Sigmoid colon (tissue), 7 donors: ENCODE results near the gene CGB8. TPM values are rescaled to one million over a fixed set of nuclear protein-coding genes. Genes with fewer than 3 reads are reported as not detected.

ENCODE experiments used
- DNase-seq: peaks from one replicate; pipeline ENCODE4 v3.0.0-alpha.2; 2019
- H3K27ac ChIP-seq, 4 donors: fragments of 200-600 bp; sonication (generic); one replicate each; pipeline ENCODE4 v1.5.1; 2016 to 2019; ENCODE audit warnings: mild to moderate bottlenecking in 1 of 4
- H3K27me3 ChIP-seq, 3 donors: fragments of 200-600 bp; sonication (generic); one replicate each; pipeline ENCODE4 v1.5.1; 2019; ENCODE audit warnings: mild to moderate bottlenecking in 1 of 3
- H3K36me3 ChIP-seq, 4 donors: fragments of 200-600 bp; sonication (generic); one replicate each; pipeline ENCODE4 v1.5.1; 2016 to 2019
- H3K4me1 ChIP-seq, 4 donors: fragments of 200-600 bp; sonication (generic); one replicate each; pipeline ENCODE4 v1.5.1; 2017 to 2019
- H3K4me3 ChIP-seq, 4 donors: fragments of 200-600 bp; sonication (generic); one replicate each; pipeline ENCODE4 v1.5.1; 2017 to 2019; ENCODE audit warnings: mild to moderate bottlenecking in 2 of 4, moderate library complexity in 1 of 4
- H3K9me3 ChIP-seq, 4 donors: fragments of 200-600 bp in 3 of 4; sonication (generic) in 3 of 4; one replicate each; pipeline versions ENCODE4 v1.5.1 to v1.6.1; 2013 to 2019
- EP300 ChIP-seq, 4 donors: sonication (generic); formaldehyde crosslinking; IDR thresholded peaks; one replicate each; pipeline ENCODE4 v1.6.1; 2017; ENCODE audit warnings: antibody characterized with exemption in 4 of 4
- POLR2A ChIP-seq, 2 donors: fragments of 450-650 bp; IDR thresholded peaks; one replicate each; pipeline ENCODE4 v1.6.1; 2016; ENCODE audit warnings: antibody characterized with exemption in 2 of 2, mild to moderate bottlenecking in 2 of 2, moderate library complexity in 2 of 2
- POLR2AphosphoS5 ChIP-seq, 4 donors: sonication (generic); formaldehyde crosslinking; IDR thresholded peaks; one replicate each; pipeline ENCODE4 v1.6.1; 2017; ENCODE audit warnings: antibody characterized with exemption in 4 of 4
- WGBS, 2 donors: extraction: QIAGEN DNeasy Blood & Tissue Kit; methylation state at CpG; one replicate each; pipeline ENCODE4 v1.1.7; 2013; 5-methylcytosine and 5-hydroxymethylcytosine counted together
- intact Hi-C: fragments of 100-400 bp; cut with DNase I; formaldehyde crosslinking; loops from one replicate; pipeline ENCODE4 v1.15.1; 2023
- polyA plus RNA-seq, 3 donors: library from polyadenylated mRNA; stranded (reverse); fragments of 200-250 nt; gene quantifications; one replicate each; pipeline ENCODE4 v1.2.3, GENCODE V29; 2013
- total RNA-seq, 4 donors: library from RNA; depleted of rRNA; stranded (reverse); fragments of >200 nt; gene quantifications; one replicate each; pipeline ENCODE4 v1.1.0, GENCODE V29; 2016
- TF ChIP-seq, protein P1 (sequence below), 4 experiments: fragments of 450-650 bp in 3 of 4; fragments of 200-600 bp in 1 of 4; IDR thresholded peaks; one replicate each; pipeline ENCODE4 v1.5.1; 2016 to 2019; ENCODE audit warnings: antibody characterized with exemption in 4 of 4, mild to moderate bottlenecking in 3 of 4, moderate library complexity in 2 of 4
- donor health status: healthy with polysubstance abuse.
- donor health status: Bipolar disorder and iron deficiency.
- donor health status: healthy.

CGB8 gene
- total and polyA plus RNA-seq, 7 donors, result not detected

DNA sequence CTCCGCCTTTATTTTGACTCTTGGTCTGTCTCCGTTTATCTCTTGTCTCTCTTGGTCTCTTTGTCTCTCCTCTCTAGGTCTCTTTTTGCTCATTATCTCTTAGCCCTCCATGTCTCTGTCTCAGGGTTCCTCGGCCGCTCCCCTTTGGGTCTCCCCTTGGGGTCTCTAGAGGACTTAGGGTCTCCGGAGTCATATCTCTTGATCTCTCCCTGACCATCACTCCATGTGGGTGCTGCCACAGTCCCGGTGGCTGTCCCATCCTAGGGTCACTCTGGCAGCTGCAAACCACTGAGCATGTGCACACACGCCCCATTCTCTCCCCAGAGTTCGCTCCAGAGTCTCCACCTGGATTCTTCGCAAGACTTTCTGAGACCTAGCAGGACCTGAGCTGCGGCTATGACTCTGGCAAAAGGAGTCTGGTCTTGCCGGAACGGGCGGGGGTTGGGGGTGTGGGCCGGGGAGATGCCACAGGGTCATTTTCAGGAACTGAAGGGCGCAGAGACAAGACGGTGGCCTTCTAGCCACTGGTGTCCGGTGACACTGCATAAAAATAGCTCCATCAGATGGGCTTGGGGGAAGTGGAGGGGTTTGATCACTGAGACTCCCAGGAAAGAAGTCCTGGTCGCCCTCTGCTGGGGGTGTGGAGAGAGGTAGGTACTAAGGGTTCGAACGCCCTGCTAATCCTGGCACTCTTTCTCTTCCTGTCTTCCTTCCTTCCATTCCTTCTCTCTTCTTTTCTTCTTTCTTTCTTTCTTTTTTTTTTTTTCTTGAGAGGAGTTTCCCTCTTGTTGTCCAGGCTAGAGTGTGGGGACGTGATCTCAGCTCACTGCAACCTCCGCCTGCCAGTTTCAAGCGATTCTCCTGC lies 24.8 kb upstream of the CGB8 start:
- WGBS, 2 donors, result 52 to 64% methylated on average over 23 of the region's 23 CpGs
- no peaks in the 10 kb centered on the region for H3K36me3 ChIP-seq
- peaks cover 0 to 8% (median 6%) of the 10 kb centered on the region in 4 donors for H3K4me1 ChIP-seq
- intact Hi-C loops, result no loop called here
- H3K4me3 ChIP-seq, result no peak overlapping the region
- no peak for TF ChIP-seq POLR2A (IDR thresholded peaks at IDR 0.05)
- no peak for TF ChIP-seq POLR2AphosphoS5 (IDR thresholded peaks at IDR 0.05)
- TF ChIP-seq, protein P1, sequence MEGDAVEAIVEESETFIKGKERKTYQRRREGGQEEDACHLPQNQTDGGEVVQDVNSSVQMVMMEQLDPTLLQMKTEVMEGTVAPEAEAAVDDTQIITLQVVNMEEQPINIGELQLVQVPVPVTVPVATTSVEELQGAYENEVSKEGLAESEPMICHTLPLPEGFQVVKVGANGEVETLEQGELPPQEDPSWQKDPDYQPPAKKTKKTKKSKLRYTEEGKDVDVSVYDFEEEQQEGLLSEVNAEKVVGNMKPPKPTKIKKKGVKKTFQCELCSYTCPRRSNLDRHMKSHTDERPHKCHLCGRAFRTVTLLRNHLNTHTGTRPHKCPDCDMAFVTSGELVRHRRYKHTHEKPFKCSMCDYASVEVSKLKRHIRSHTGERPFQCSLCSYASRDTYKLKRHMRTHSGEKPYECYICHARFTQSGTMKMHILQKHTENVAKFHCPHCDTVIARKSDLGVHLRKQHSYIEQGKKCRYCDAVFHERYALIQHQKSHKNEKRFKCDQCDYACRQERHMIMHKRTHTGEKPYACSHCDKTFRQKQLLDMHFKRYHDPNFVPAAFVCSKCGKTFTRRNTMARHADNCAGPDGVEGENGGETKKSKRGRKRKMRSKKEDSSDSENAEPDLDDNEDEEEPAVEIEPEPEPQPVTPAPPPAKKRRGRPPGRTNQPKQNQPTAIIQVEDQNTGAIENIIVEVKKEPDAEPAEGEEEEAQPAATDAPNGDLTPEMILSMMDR (IDR thresholded peaks at IDR 0.05), result no peak
- TF ChIP-seq EP300 (IDR thresholded peaks at IDR 0.05), result no peak
- peaks cover 17 to 59% (median 45%) of the 10 kb centered on the region in 3 donors for H3K27me3 ChIP-seq
- no peak overlapping the region for H3K27ac ChIP-seq
- no peak for DNase-seq
- no peaks in the 10 kb centered on the region for H3K9me3 ChIP-seq

DNA sequence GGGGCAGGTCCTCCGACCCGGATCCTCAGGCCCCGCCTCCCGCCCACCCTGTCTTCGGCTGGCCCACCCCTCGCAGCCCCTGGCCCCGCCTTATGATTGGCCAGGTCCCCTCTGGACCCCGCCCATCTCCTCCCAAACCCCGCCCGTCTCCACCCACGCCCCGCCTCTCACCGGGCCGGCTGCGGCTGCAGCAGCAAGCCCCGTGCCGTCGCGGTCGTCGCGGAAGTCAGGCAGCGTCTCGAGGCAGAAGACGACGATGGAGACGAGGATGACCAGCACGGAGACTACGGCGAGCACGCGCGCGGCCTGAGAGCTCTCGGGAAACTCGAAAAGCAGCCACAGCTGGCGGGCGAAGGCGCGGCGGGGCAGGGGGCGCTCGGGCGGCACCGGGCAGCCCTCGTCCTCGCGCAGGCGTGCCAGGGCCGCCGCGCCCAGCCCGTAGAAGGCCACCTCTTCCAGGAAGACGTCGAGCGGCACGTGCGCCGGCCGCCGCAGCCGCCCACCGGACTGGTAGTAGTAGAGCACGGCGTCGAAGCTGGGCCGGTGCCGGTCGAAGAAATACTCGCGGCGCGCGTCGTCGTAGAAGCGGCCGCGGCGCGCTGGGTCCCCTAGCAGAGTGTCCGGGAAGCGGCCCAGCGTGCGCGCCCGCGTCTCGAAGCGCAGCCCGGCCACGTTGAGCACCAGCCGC lies 23.1 kb upstream of the CGB8 start:
- H3K27ac ChIP-seq, result no peak overlapping the region
- peaks cover 17 to 75% (median 58%) of the 10 kb centered on the region in 3 donors for H3K27me3 ChIP-seq
- no peak for TF ChIP-seq POLR2A (IDR thresholded peaks at IDR 0.05)
- no peak for TF ChIP-seq EP300 (IDR thresholded peaks at IDR 0.05)
- TF ChIP-seq POLR2AphosphoS5 (IDR thresholded peaks at IDR 0.05), result no peak
- TF ChIP-seq, protein P1 (IDR thresholded peaks at IDR 0.05), result no peak
- DNase-seq, result no peak
- no peaks in the 10 kb centered on the region for H3K36me3 ChIP-seq
- H3K4me1 ChIP-seq, result peaks cover 0 to 8% (median 6%) of the 10 kb centered on the region in 4 donors
- no peaks in the 10 kb centered on the region for H3K9me3 ChIP-seq
- WGBS, 2 donors, result 6 to 10% methylated on average over 93 of the region's 93 CpGs
- no peak overlapping the region for H3K4me3 ChIP-seq
- intact Hi-C loops, result no loop called here

DNA sequence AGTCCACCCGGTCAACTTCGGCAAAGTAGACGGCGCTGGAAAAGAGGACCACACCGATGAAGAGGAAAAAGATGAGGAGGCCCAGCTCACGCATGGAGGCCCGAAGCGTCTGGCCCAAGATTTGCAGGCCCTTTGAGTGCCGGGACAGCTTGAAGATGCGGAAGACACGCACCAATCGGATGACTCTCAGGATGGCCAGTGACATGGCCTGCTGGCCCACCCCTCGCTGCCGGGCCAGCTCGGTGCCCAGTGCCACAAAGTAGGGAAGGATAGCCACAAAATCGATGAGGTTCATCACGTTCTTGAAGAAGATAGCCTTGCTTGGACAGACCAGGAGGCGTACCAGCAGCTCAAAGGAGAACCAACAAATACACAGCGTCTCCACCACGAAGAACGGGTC lies 21.5 kb upstream of the CGB8 start:
- Histone ChIP-seq H3K9me3 (no peaks in the 10 kb centered on the region), H3K27me3 (peaks cover 17 to 90% (median 65%) of the 10 kb centered on the region in 3 donors), H3K27ac (no peak overlapping the region), H3K36me3 (no peaks in the 10 kb centered on the region), H3K4me3 (no peak overlapping the region), H3K4me1 (peaks cover 0 to 8% (median 6%) of the 10 kb centered on the region in 4 donors)
- intact Hi-C loops, result no loop called here
- WGBS, 2 donors, result 95 to 96% methylated on average over 21 of the region's 21 CpGs
- no peak for DNase-seq
- TF ChIP-seq POLR2A (IDR thresholded peaks at IDR 0.05), result no peak
- TF ChIP-seq POLR2AphosphoS5 (IDR thresholded peaks at IDR 0.05), result no peak
- TF ChIP-seq, protein P1 (IDR thresholded peaks at IDR 0.05), result no peak
- TF ChIP-seq EP300 (IDR thresholded peaks at IDR 0.05), result no peak

DNA sequence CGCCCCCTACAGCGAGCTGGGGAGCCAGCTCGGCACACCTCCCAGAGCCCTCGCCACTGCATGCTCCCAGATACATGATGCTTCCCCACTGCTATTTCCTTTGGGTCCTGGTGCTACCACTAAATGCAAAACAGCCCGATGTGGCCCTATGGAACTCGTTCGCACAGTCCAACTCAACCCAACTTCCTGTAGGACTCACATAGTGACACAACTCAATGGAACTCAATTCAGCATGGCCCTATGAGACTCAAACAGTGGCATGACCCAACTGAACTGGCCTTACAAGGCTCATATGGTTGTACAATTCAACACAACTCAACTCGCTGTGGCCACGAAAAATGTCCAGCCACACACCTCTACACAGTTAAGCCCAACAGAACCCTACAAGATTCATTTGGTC lies 20.1 kb upstream of the CGB8 start:
- Histone ChIP-seq H3K9me3 (no peaks in the 10 kb centered on the region), H3K36me3 (no peaks in the 10 kb centered on the region), H3K4me3 (no peak overlapping the region), H3K4me1 (peaks cover 0 to 18% (median 12%) of the 10 kb centered on the region in 4 donors), H3K27ac (no peak overlapping the region), H3K27me3 (peaks cover 24 to 97% (median 73%) of the 10 kb centered on the region in 3 donors)
- no peak for DNase-seq
- no peak for TF ChIP-seq POLR2AphosphoS5 (IDR thresholded peaks at IDR 0.05)
- 92 to 93% methylated on average over 9 of the region's 9 CpGs for WGBS, 2 donors
- intact Hi-C loops, result no loop called here

DNA sequence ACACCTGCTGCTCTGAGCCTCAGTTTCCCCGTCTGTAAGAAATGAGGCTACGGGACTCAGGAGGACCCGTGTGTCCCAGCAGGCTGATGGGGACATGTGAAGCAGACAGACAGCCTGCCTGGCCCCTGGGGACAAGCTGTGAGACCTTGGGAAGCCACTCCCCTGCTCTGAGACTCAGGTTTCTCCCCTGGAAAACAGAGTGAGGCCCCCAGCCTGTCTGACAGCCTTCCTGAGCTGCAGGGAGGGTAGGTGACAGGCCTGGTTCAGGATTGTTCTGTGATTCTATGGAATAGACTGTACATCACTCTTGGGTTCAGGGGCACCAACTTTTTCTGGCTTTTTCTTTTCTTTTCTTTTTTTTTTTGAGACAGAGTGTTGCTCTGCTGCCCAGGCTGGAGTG lies 18.6 kb upstream of the CGB8 start:
- DNase-seq, result no peak
- no peak overlapping the region for H3K4me3 ChIP-seq
- intact Hi-C loops, result no loop called here
- peaks cover 16 to 97% (median 72%) of the 10 kb centered on the region in 3 donors for H3K27me3 ChIP-seq
- no peaks in the 10 kb centered on the region for H3K36me3 ChIP-seq
- 51 to 57% methylated on average over 3 of the region's 3 CpGs for WGBS, 2 donors
- H3K9me3 ChIP-seq, result no peaks in the 10 kb centered on the region
- no peak overlapping the region for H3K27ac ChIP-seq
- peaks cover 0 to 18% (median 12%) of the 10 kb centered on the region in 4 donors for H3K4me1 ChIP-seq
- TF ChIP-seq EP300 (IDR thresholded peaks at IDR 0.05) (no peak), POLR2AphosphoS5 (IDR thresholded peaks at IDR 0.05) (no peak), POLR2A (IDR thresholded peaks at IDR 0.05) (no peak)
- TF ChIP-seq, protein P1 (IDR thresholded peaks at IDR 0.05), result no peak
